ENCODE measurements around the gene ACOT8.

The ACOT8 gene

DNA sequence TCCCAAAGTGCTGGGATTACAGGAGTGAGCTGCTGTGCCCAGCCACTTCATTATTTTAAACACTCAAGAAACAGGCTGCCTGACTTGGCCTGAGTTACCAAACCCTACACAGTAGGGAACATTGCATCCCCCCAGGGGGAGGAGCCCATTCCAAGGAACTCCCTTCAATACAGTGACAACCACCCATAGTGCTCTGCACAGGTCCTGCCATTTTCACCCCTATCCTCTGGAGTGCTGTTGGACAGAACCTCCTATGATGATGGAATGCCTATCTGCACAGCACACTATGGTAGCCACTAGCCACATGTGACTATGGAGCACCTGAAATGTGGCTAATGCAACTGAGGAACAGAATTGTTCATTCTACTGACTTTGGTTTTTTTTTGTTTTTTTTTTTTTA lies 11.7 kb downstream of the ACOT8 start:
- in situ Hi-C loops (cut with MboI; ENCODE audit: low pct_unique_long_range_greater_than_20kb, low sequenced_read_pairs, unreplicated experiment), result no loop called here
- DNase-seq (ENCODE audit: low spot score), result no peak
- TF ChIP-seq, protein P1, sequence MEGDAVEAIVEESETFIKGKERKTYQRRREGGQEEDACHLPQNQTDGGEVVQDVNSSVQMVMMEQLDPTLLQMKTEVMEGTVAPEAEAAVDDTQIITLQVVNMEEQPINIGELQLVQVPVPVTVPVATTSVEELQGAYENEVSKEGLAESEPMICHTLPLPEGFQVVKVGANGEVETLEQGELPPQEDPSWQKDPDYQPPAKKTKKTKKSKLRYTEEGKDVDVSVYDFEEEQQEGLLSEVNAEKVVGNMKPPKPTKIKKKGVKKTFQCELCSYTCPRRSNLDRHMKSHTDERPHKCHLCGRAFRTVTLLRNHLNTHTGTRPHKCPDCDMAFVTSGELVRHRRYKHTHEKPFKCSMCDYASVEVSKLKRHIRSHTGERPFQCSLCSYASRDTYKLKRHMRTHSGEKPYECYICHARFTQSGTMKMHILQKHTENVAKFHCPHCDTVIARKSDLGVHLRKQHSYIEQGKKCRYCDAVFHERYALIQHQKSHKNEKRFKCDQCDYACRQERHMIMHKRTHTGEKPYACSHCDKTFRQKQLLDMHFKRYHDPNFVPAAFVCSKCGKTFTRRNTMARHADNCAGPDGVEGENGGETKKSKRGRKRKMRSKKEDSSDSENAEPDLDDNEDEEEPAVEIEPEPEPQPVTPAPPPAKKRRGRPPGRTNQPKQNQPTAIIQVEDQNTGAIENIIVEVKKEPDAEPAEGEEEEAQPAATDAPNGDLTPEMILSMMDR (IDR thresholded peaks at IDR 0.05; ENCODE audit: extremely low read depth, insufficient read depth, missing control alignments), result no peak

DNA sequence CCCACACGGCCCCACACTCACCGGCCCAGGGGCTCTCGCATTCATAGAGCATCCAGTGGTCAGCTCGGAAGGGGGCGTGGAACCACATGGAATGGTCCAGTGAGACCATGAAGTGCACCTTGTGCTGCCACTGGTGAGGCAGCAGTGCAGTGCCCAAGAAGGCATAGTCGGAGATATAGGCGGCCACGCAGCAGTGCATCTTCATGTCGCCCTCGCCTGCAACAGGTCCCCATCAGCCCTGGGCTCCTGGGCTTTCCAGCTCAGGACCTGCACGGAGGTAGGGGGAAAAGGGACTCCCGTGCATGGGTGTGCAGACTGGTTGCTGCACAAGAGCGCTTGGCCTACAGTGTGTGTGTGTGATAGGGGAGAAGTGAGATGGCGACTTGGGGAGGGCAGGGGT lies 13.7 kb downstream of the ACOT8 start:
- DNase-seq (ENCODE audit: low spot score), result no peak
- in situ Hi-C loops (cut with MboI; ENCODE audit: low pct_unique_long_range_greater_than_20kb, low sequenced_read_pairs, unreplicated experiment), result no loop called here
- TF ChIP-seq, protein P1 (IDR thresholded peaks at IDR 0.05; ENCODE audit: extremely low read depth, insufficient read depth, missing control alignments), result no peak

DNA sequence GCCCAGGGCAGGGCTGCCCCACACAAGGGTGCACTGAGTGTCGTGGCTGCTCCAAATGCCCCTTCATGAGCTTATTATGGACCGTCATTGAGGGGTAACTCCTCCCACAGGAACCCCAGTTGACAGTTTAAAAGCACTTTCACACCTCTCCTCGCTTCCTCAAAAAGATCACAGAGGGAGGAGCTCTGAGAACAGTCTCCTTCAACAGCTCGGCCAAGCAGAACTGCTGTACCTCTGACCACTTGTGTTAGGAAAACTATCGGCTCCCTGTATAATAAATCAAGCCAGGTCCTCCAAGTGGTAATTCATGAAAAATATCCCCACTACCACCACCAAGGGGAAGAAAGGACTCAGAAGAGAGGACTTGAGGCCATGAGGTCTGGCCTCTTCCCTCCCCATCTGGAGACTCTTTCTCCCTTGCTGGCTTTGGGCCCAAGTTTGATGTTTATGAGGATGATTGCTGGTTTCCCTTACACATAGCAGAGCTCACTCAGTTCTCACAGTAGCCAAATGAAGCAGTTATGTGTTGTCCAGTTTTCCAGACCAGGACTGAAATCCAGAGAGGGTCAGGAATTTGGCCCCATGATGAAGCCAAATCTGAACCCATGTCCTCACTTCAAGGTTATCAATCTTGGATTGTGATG lies 14.9 kb downstream of the ACOT8 start:
- TF ChIP-seq, protein P1 (IDR thresholded peaks at IDR 0.05; ENCODE audit: extremely low read depth, insufficient read depth, missing control alignments), result no peak
- peak; percentile 67 for DNase-seq (ENCODE audit: low spot score)
- in situ Hi-C loops (cut with MboI; ENCODE audit: low pct_unique_long_range_greater_than_20kb, low sequenced_read_pairs, unreplicated experiment), result no loop called here

DNA sequence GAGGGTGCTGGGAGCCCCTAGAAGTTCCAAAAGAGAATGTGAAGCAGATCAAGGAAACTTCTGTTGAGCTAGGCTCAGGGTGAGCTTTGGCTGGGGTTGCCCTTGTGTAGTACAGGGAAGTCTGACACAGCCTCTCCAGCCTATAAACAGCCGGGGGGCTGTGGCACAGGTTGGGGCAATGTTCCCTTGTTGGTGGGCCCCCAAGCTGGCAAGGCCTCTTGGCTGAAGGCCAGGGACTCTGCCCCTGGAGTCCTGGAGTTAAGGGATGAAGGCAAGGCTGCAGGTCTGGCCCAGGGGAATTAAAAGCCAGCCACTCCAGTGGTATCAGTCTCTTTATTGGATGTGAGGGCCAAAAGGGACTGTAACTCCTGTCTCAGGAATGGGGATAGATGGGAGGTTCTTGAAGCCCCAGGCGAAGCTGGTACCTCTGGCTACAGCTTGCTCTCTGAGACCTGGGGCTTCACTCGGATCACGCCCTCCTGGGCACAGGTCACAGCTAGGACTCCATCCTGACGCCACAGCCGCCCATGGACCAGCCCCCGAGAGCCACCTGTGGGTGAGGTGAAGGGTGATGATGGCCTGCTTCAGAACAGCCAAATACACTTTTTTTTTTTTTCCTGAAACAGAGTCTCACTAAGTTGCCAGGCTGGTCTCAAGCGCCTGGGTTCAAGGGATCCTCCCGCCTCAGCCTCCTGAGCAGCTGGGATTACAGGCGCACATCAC lies 15.6 kb downstream of the ACOT8 start:
- TF ChIP-seq, protein P1 (IDR thresholded peaks at IDR 0.05; ENCODE audit: extremely low read depth, insufficient read depth, missing control alignments), result no peak
- no peak for DNase-seq (ENCODE audit: low spot score)
- in situ Hi-C loops (cut with MboI; ENCODE audit: low pct_unique_long_range_greater_than_20kb, low sequenced_read_pairs, unreplicated experiment), result no loop called here

DNA sequence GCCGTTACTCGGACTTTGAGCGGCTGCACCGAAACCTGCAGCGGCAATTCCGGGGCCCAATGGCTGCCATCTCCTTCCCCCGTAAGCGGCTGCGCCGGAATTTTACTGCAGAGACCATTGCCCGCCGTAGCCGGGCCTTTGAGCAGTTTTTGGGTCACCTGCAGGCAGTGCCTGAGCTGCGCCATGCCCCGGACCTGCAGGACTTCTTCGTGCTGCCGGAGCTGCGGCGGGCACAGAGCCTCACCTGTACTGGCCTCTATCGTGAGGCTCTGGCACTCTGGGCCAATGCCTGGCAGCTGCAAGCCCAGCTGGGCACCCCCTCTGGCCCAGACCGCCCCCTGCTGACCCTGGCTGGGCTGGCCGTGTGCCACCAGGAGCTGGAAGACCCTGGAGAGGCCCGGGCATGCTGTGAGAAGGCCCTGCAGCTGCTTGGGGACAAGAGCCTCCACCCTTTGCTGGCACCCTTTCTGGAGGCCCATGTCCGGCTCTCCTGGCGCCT lies 16.4 kb downstream of the ACOT8 start:
- TF ChIP-seq, protein P1 (IDR thresholded peaks at IDR 0.05; ENCODE audit: extremely low read depth, insufficient read depth, missing control alignments), result no peak
- no peak for DNase-seq (ENCODE audit: low spot score)
- in situ Hi-C loops (cut with MboI; ENCODE audit: low pct_unique_long_range_greater_than_20kb, low sequenced_read_pairs, unreplicated experiment), result no loop called here

DNA sequence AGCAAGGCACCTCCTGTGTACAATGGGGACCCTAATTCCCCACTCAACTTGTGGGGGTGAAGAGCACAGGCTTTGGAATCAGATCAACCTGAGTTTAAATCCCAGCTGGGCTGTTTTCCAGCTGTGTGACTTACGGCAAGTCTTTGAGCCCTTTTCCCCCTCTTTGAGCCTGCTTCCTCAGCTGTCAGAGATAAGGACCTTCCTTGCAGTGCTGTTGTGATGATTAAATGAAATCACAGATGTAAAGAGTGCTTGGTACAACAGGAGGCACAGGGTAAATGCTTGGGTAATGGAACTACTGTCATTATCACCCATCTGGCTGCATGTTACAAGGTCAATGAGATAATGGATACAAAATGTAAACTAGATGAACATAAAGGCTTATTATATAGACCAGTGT lies 20.4 kb downstream of the ACOT8 start:
- TF ChIP-seq, protein P1 (IDR thresholded peaks at IDR 0.05; ENCODE audit: extremely low read depth, insufficient read depth, missing control alignments), result no peak
- in situ Hi-C loops (cut with MboI; ENCODE audit: low pct_unique_long_range_greater_than_20kb, low sequenced_read_pairs, unreplicated experiment), result no loop called here
- DNase-seq (ENCODE audit: low spot score), result no peak
